ENCODE results near the gene PGM3.

DNA sequence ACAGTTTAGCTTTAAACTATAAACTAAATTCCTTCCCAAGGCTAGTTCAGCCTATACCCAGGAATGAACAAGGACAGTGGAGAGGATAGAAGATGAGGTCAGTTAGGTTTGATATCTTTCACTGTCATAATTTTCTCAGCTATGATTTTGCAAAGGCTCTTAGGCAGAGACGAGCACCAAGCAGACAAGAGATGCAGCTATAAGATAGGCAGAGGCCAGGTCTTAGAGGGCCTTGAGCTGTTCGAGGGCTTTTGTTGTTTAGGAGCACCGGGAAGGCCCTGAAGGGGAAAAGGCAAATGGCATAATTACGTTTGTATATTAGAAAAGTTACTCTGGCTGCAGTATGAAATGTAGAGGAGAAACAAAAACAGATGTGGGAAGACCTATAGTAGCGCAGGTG is 65.8 kb downstream of the PGM3 start:
- TF ChIP-seq POLR2AphosphoS5 (IDR thresholded peaks at IDR 0.05; ENCODE audit: borderline replicate concordance, low read depth, low read length) (no peak), EZH2 (IDR thresholded peaks at IDR 0.05) (no peak), FOXP2 (optimal IDR thresholded peaks at IDR 0.05; ENCODE audit: control extremely low read depth, extremely low read length, insufficient read depth) (no peak)

Data from SK-N-MC (cell line).